Ureter (tissue), 1 donor: Measurements from ENCODE around the gene NHERF1. TPM values are rescaled to one million over a fixed set of nuclear protein-coding genes. Genes with fewer than 3 reads are reported as not detected.

ENCODE experiments used
- DNase-seq: peaks from one replicate; pipeline ENCODE4 v3.0.0-alpha.2; 2020; ENCODE audit warnings: low spot score
- total RNA-seq: library from RNA; stranded (reverse); gene quantifications from one replicate; pipeline ENCODE4 v1.2.4, GENCODE V29; 2023
- donor health status: DM: yes; HTN: yes; CAD: no.

NHERF1 gene
- total RNA-seq, 1 donor from 2014 or later = 20.6 TPM

GRCh38 chr17:74807925-74808324, 59.5 kb downstream of the NHERF1 start:
- DNase-seq = no peak

- no peak for DNase-seq
Observed at GRCh38 chr17:74808714-74809430, 60.4 kb downstream of the NHERF1 start.

DNA sequence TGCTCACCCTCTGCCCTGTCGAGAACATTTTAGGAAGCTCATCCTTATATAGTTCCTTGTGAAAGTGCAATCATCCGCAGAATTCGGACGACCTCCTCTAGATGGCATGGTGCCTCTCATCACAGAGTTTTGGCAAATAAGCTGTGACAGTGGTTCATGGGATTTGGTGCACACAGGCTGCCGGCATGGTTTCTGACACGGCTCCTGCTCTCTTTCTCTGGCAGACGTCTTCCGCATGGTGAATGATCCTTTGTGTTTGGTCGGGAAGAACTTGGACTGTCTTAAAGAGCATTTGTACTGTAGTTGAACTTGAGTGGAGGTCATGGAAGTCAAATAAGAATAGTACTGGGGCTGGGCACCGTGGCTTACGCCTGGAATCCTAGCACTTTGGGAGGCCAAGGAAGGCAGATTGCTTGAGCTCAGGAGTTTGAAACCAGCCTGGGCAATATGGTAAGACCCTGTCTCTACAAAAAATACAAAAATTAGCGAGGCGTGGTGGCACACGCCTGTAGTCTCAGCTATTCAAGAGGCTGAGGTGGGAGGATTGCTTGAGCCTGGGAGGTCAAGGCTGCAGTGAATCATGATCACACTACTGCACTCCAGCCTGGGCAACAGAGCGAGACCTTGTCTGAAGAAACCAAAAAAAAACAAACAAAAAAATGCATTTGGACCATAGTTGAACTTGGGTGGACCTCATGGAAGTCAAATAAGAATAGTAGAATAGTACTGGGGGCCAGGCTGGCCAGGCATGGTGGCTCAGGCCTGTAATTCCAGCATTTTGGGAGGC, 62.5 kb downstream of the NHERF1 start:
- DNase-seq = no peak

GRCh38 chr17:74812109-74813009, 63.9 kb downstream of the NHERF1 start:
- DNase-seq = no peak

DNA sequence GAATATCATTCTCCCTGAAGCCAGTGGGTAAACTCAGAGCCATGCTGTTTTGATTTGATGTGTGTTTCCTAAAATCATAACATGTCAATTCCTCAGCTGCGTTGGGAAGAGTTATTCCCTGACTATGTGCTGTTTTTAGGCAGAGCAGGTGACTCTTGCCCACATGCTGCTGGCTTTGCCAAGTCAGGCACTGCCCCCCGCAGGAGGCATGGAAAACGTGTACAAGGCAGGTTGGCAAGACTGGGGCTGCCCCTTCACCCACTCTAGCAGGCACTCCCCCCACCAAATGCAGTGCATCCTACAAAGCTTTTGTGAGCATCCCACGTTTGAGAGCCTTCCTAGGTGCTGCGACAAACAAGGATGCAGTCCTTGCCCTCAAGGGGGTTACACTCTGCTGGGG, 66.0 kb downstream of the NHERF1 start:
- DNase-seq = no peak

DNA sequence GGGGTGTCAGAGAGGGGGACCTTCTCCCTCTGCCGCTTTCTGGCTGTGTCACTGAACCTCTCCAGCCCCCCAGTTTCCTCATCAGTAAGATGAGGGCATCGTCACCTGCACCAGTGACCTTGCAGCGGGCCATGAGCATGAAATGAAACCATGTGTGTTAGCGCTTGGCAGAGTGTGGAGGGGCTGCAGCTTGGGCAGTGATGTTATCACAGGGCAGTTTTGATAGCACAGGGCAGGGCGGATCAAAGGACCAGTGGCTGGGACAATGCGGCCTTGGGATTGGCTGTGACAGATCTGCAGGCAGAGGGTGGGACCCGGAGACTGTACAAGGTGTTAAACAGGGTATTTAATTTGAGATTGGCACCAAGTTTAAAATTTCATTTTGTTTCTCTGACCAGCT, 66.6 kb downstream of the NHERF1 start:
- DNase-seq = no peak

GRCh38 chr17:74815550-74816370, 67.3 kb downstream of the NHERF1 start:
- no peak for DNase-seq

DNA sequence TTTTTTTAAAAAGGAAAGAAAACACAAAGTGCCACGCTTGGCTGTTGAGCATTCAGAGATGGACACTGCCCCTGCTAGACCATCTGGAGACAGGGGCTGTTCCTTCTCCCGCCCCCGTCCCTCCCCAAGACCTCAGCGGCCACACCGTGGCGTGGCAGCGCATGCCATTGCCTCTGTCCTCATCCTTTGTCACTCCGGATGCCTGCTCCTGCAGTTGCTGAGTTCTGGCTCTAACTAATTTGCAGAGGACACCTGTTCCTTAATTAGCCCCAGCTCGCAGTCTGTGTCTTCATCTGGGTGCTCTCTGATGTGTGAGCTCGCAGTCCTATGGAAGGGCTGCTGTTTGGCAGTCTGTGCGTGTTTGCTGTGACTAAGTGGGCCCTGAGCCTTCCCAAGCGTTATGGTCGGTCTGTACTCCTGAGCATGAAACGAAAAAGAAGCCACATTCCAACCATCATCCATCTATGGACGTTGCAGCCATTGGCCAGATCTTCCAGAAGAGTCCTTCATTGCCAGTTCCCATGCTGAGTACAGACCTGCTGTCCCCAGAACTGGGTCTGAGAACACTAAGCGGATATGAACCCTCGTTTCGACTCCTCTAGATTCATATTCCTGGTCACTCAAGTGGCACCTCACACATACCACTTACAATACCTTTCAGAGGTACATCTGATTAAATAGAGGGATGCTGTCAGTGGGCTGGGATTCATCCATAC, 68.6 kb downstream of the NHERF1 start:
- DNase-seq = no peak

GRCh38 chr17:74818291-74818938, 70.0 kb downstream of the NHERF1 start:
- DNase-seq = no peak

Other genes with a start within 250 kb of the NHERF1 start
- 0.49 TPM for gene CD300LB, start 217.2 kb upstream of the NHERF1 start, total RNA-seq
- 0.68 TPM for gene CD300C, start 202.5 kb upstream of the NHERF1 start, total RNA-seq
- not detected for gene CD300H, start 181.1 kb upstream of the NHERF1 start, total RNA-seq
- not detected for gene CD300LD, start 156.3 kb upstream of the NHERF1 start, total RNA-seq
- gene CD300E, start 124.9 kb upstream of the NHERF1 start, total RNA-seq = 0.73 TPM
- 2.5 TPM for gene CD300LF, start 35.7 kb upstream of the NHERF1 start, total RNA-seq
- gene RAB37, start 11.4 kb upstream of the NHERF1 start, total RNA-seq = 2.3 TPM
- 65.1 TPM for gene NAT9, start 27.7 kb downstream of the NHERF1 start, total RNA-seq
- gene GRIN2C, start 111.3 kb downstream of the NHERF1 start, total RNA-seq = 0.23 TPM
- gene FDXR, start 124.4 kb downstream of the NHERF1 start, total RNA-seq = 18.4 TPM
- 7.3 TPM for gene FADS6, start 145.0 kb downstream of the NHERF1 start, total RNA-seq
- gene USH1G, start 174.6 kb downstream of the NHERF1 start, total RNA-seq = 1.4 TPM
- gene OTOP2, start 175.6 kb downstream of the NHERF1 start, total RNA-seq = not detected
- gene OTOP3, start 187.3 kb downstream of the NHERF1 start, total RNA-seq = not detected
- gene HID1, start 224.1 kb downstream of the NHERF1 start, total RNA-seq = 78.1 TPM
- gene CDR2L, start 239.0 kb downstream of the NHERF1 start, total RNA-seq = 11.4 TPM